HG02970 (cell line): ENCODE measurements around the gene RPS8.
A peak's percentile ranks its signal among the peaks of the same experiment; 100 is the strongest.
"Not testable (repeated sequence)": the region's sequence is repeated elsewhere in the genome, so short reads cannot be mapped to it uniquely, and the experiment has no call there.

Experiments used
- ATAC-seq: cut with Tn5 transposase; IDR thresholded peaks from one replicate; pipeline ENCODE4 v1.9.1; 2021; ENCODE audit warnings: mild to moderate bottlenecking, moderate library complexity, moderate number of reproducible peaks; ENCODE audit not compliant: unreplicated experiment, low FRiP score

Gene RPS8

GRCh38 chr1:44775078-44775929 lies at the start of gene RPS8:
TSS of gene RPS8 (plus strand) at chr1:44775540. CDS start at chr1:44775597, 57 bp downstream.
- peak; percentile 87 for ATAC-seq

- peak; percentile 66 for ATAC-seq
Observed at GRCh38 chr1:44730741-44731512, 44.4 kb upstream of the RPS8 start, which contains the start of gene RNU5D-1. TSS of gene RNU5D-1 (minus strand) at chr1:44731170.

- no peak for ATAC-seq
Observed at GRCh38 chr1:44733365-44733764, 42.0 kb upstream of the RPS8 start.

DNA sequence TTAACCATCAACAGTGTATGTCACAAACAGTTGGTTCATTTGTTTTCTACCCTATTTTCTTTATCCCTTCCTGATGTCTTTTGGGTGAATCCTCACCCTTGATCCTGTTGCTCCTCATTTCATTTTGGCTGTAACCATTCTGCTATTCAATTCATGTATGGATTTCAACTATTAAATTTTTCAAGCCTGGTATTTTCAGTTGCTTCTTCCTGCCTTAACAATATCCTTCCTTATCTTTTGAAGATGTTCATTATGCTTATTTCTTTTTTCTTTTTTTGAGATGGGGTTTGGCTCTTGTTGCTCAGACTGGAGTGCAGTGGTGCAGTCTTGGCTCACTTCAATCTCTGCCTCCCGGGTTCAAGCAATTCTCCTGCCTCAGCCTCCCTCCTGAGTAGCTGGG lies 41.6 kb upstream of the RPS8 start:
- no peak for ATAC-seq

DNA sequence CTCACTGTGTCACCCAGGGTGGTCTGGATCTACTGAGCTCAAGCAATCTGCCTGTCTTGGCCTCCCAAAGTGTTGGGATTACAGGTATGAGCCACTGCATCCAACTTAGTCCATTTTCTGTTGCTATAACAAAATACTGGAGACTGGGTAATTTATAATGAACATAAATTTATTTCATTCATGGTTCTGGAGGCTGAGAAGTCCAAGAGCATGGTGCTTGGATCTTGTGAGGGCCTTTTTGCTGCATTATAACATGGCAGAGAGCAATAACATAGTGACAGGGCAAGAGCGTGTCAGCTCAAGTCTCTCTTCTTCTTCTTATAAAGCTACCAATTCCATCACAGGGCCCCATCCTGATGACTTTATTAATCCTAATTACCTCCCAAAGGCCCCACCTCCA lies 39.3 kb upstream of the RPS8 start:
- ATAC-seq = no peak

- not testable (repeated sequence) for ATAC-seq
Observed at GRCh38 chr1:44738953-44739306, 36.4 kb upstream of the RPS8 start.

DNA sequence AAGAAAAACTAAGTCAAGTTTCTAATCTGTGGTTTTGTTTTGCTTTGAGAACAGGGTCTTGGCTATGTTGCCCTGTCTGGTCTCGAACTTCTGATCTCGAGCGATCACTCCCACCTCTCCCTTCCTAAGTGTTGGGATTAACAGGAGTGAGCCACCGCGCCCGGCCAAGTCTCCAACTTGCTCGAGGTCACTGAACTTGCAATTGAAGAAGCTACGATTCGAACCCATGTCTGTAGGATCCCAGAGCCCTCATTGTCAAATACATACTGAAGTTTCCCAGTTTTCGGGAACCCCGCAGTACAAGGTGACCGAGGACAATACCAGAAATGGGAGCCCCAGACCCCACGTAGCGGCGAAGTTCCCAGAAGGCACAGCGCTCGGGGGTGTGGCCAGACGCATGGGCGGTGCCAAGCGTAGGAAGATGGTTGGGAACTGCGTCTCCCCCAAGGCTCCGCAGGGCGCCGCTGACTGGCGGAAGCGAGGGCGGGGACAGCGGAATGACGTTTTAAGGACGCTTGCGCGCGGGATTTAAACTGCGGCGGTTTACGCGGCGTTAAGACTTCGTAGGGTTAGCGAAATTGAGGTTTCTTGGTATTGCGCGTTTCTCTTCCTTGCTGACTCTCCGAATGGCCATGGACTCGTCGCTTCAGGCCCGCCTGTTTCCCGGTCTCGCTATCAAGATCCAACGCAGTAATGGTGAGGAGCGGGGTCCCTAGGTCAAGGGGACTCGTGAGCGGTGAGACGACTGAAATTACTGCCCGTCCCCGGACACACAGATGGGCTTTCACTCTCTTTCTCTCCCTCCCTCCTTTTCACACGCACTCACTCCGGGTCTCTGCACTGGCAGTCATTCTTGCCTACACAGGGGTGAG lies 35.8 kb upstream of the RPS8 start, which contains the start of gene KIF2C:
TSS of gene KIF2C (plus strand) at position 531 of the 872 bp plus-strand sequence. CDS start at position 627, 96 bp downstream.
- peak; percentile 97 for ATAC-seq

DNA sequence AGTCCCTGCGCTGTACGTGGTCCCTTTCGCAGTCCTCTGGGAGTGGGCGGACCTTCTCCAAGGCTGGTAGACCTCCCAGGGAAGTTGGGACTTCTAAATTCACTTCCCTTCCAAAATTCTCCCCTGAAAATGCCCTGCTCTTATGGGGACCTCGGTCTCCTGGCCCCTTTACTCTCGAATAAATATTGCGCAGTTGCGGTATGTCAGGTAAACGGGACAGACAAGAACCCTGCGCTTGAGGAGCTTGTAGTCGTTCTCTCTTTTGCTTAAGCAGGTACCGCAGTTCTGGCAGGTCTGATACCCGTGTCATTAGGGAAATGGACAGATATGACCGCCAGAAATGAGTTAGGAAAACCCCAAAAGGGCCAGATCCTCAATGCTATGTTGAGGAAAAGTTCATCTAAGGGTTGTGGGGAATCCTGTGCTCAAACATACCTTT lies 35.1 kb upstream of the RPS8 start:
- ATAC-seq = no peak

GRCh38 chr1:44743211-44743610 lies 32.1 kb upstream of the RPS8 start:
- no peak for ATAC-seq

- no peak for ATAC-seq
Observed at GRCh38 chr1:44747878-44748277, 27.5 kb upstream of the RPS8 start.

DNA sequence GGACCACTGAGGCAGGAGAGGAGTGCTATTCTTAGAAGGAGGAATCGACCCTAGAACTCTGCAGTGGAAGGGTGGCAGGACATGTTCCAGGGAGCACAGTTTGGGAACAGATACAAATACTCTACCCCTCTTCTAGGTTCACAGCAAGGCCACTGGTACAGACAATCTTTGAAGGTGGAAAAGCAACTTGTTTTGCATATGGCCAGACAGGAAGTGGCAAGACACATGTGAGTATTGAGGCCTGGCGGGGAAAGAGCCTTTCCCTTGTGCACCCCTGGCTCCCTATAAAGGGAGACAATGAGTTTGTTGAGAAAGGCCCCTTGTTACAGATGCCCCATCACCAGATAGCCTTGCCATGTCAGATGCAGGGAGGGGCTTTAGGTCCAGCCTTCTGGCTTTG lies 17.9 kb upstream of the RPS8 start:
- ATAC-seq = no peak

- ATAC-seq = no peak
Observed at GRCh38 chr1:44759077-44759476, 16.3 kb upstream of the RPS8 start.

GRCh38 chr1:44760876-44761275 lies 14.5 kb upstream of the RPS8 start:
- ATAC-seq = no peak

- not testable (repeated sequence) for ATAC-seq
Observed at GRCh38 chr1:44766421-44766820, 8.9 kb upstream of the RPS8 start.

GRCh38 chr1:44775930-44776729 lies 790 bp downstream of the RPS8 start:
- no peak for ATAC-seq

GRCh38 chr1:44776730-44777068 lies 1.4 kb downstream of the RPS8 start:
- no peak for ATAC-seq

DNA sequence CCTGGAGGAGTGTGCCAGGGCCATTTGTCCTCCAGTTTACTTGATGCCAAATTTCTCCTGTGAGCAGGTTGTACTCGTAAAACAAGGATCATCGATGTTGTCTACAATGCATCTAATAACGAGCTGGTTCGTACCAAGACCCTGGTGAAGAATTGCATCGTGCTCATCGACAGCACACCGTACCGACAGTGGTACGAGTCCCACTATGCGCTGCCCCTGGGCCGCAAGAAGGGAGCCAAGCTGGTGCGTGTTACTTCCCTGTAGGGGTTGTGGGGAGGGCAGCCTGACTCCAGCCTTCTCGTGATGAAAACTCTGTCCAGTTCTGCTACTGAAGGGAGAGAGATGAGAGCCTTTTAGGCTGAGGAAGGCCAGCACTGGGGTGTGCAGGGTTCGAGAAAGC lies 2.2 kb downstream of the RPS8 start:
- no peak for ATAC-seq

- ATAC-seq = no peak
Observed at GRCh38 chr1:44777969-44778635, 2.8 kb downstream of the RPS8 start.
